Testis (tissue), 2 donors: Measurements from ENCODE around the gene RHBDD1.

Experiments used
- CTCF ChIP-seq, 3 experiments: fragments of 450-650 bp in 2 of 3; fragments of 200-600 bp in 1 of 3; sonication (generic) in 1 of 3; IDR thresholded peaks; one replicate each; pipeline ENCODE4 v1.5.1; 2016 to 2019; ENCODE audit warnings: antibody characterized with exemption in 3 of 3, mild to moderate bottlenecking in 2 of 3, moderate library complexity in 1 of 3
- POLR2A ChIP-seq: fragments of 450-650 bp; IDR thresholded peaks from one replicate; pipeline ENCODE4 v1.6.1; 2017; ENCODE audit warnings: antibody characterized with exemption, mild to moderate bottlenecking, moderate library complexity

GRCh38 chr2:226969417-226970080 is 133.7 kb downstream of the RHBDD1 start:
- TF ChIP-seq CTCF (IDR thresholded peaks at IDR 0.05), result no peak
- TF ChIP-seq POLR2A, result no peak
